HEK293 (cell line): ENCODE data around the gene ABHD12.

Source experiments
- CTCF ChIA-PET: fragments of 350-600 bp; formaldehyde crosslinking; extraction: SDS; loops from one replicate; lab custom pipeline; 2021; ENCODE audit warnings: antibody characterized with exemption; lab: Yijun Ruan, JAX
- POLR2A ChIA-PET: fragments of 300-600 bp; formaldehyde crosslinking; extraction: SDS; loops from one replicate; lab custom pipeline; 2020; ENCODE audit warnings: antibody characterized with exemption, inconsistent platforms; lab: Yijun Ruan, JAX
- H3K27ac ChIP-seq: fragments of 200-500 bp; sonication (Bioruptor generic); 2 replicates; pipeline ENCODE4 v1.5.1; 2014; ENCODE audit warnings: low read depth, low read length, control low read depth, inconsistent platforms; ENCODE audit errors: extremely low read depth
- H3K36me3 ChIP-seq, 2 experiments: fragments of 200-500 bp in 1 of 2; sonication (Bioruptor generic) in 1 of 2; 1 replicate in 1 of 2; 2 replicates in 1 of 2; pipeline ENCODE4 v1.5.1; 2014 to 2017; ENCODE audit warnings: inconsistent platforms in 2 of 2, low read length in 2 of 2; ENCODE audit not compliant: control insufficient read depth in 2 of 2, insufficient read depth in 1 of 2
- H3K4me1 ChIP-seq: fragments of 200-500 bp; sonication (Bioruptor generic); 2 replicates; pipeline ENCODE4 v1.5.1; 2014; ENCODE audit warnings: mild to moderate bottlenecking, low read length, inconsistent platforms; ENCODE audit not compliant: control insufficient read depth, insufficient read depth
- H3K4me3 ChIP-seq: 2 replicates; pipeline ENCODE4 v1.5.1; 2011; ENCODE audit warnings: low read depth, mild to moderate bottlenecking, control low read depth, low read length, moderate library complexity
- H3K9me3 ChIP-seq: fragments of 200-500 bp; sonication (Bioruptor generic); 2 replicates; pipeline ENCODE4 v1.5.1; 2014; ENCODE audit warnings: low read depth, low read length, inconsistent platforms; ENCODE audit not compliant: control insufficient read depth, insufficient read depth
- KLF7 ChIP-seq: fragments of 450-650 bp; formaldehyde crosslinking; IDR thresholded peaks from 2 replicates; pipeline ENCODE4 v1.5.1; 2016; ENCODE audit warnings: missing biosample characterization, missing genetic modification characterization, borderline replicate concordance
- OSR2 ChIP-seq: fragments of 450-650 bp; formaldehyde crosslinking; IDR thresholded peaks from 2 replicates; pipeline ENCODE4 v1.5.1; 2016; ENCODE audit warnings: missing biosample characterization, missing genetic modification characterization
- REST ChIP-seq: fragments of 450-650 bp; formaldehyde crosslinking; IDR thresholded peaks from 2 replicates; pipeline ENCODE4 v1.5.1; 2016; ENCODE audit warnings: missing biosample characterization, missing genetic modification characterization
- SP3 ChIP-seq: fragments of 450-650 bp; formaldehyde crosslinking; IDR thresholded peaks from 2 replicates; pipeline ENCODE4 v1.5.1; 2016; ENCODE audit warnings: missing biosample characterization, missing genetic modification characterization
- ZBTB48 ChIP-seq: fragments of 450-650 bp; formaldehyde crosslinking; IDR thresholded peaks from 2 replicates; pipeline ENCODE4 v1.5.1; 2016; ENCODE audit warnings: missing biosample characterization, missing genetic modification characterization
- ZBTB6 ChIP-seq: fragments of 450-650 bp; formaldehyde crosslinking; IDR thresholded peaks from 2 replicates; pipeline ENCODE4 v1.5.1; 2017; ENCODE audit warnings: missing biosample characterization, missing genetic modification characterization
- ZBTB7A ChIP-seq: fragments of 450-650 bp; formaldehyde crosslinking; IDR thresholded peaks from 2 replicates; pipeline ENCODE4 v1.5.1; 2016; ENCODE audit warnings: low read depth, missing biosample characterization, missing genetic modification characterization
- ZFHX2 ChIP-seq: fragments of 450-650 bp; formaldehyde crosslinking; conservative IDR thresholded peaks from 2 replicates; pipeline ENCODE4 v1.5.1; 2016; ENCODE audit warnings: missing biosample characterization, missing genetic modification characterization
- ZIC2 ChIP-seq: fragments of 450-650 bp; formaldehyde crosslinking; IDR thresholded peaks from 2 replicates; pipeline ENCODE4 v1.5.1; 2016; ENCODE audit warnings: missing biosample characterization, missing genetic modification characterization
- ZNF155 ChIP-seq: fragments of 450-650 bp; formaldehyde crosslinking; IDR thresholded peaks from 2 replicates; pipeline ENCODE4 v1.5.1; 2016; ENCODE audit warnings: missing biosample characterization, missing genetic modification characterization
- ZNF423 ChIP-seq: fragments of 450-650 bp; formaldehyde crosslinking; IDR thresholded peaks from 2 replicates; pipeline ENCODE4 v1.5.1; 2016; ENCODE audit warnings: missing biosample characterization, missing genetic modification characterization
- ZNF792 ChIP-seq: fragments of 450-650 bp; formaldehyde crosslinking; IDR thresholded peaks from 2 replicates; pipeline ENCODE4 v1.5.1; 2016; ENCODE audit warnings: missing biosample characterization, missing genetic modification characterization
- ZSCAN16 ChIP-seq: fragments of 450-650 bp; formaldehyde crosslinking; IDR thresholded peaks from 2 replicates; pipeline ENCODE4 v1.5.1; 2016; ENCODE audit warnings: missing biosample characterization, missing genetic modification characterization
- TF ChIP-seq, protein P1 (sequence below): fragments of 450-650 bp; formaldehyde crosslinking; IDR thresholded peaks from 2 replicates; pipeline ENCODE4 v1.5.1; 2016; ENCODE audit warnings: missing biosample characterization, missing genetic modification characterization
- TF ChIP-seq, protein P2 (sequence below): fragments of 450-650 bp; formaldehyde crosslinking; IDR thresholded peaks from 2 replicates; pipeline ENCODE4 v1.5.1; 2016; ENCODE audit warnings: missing biosample characterization, missing genetic modification characterization
- TF ChIP-seq, protein P3 (sequence below): fragments of 450-650 bp; formaldehyde crosslinking; IDR thresholded peaks from 2 replicates; pipeline ENCODE4 v1.5.1; 2017; ENCODE audit warnings: missing biosample characterization, missing genetic modification characterization

ABHD12 gene

DNA sequence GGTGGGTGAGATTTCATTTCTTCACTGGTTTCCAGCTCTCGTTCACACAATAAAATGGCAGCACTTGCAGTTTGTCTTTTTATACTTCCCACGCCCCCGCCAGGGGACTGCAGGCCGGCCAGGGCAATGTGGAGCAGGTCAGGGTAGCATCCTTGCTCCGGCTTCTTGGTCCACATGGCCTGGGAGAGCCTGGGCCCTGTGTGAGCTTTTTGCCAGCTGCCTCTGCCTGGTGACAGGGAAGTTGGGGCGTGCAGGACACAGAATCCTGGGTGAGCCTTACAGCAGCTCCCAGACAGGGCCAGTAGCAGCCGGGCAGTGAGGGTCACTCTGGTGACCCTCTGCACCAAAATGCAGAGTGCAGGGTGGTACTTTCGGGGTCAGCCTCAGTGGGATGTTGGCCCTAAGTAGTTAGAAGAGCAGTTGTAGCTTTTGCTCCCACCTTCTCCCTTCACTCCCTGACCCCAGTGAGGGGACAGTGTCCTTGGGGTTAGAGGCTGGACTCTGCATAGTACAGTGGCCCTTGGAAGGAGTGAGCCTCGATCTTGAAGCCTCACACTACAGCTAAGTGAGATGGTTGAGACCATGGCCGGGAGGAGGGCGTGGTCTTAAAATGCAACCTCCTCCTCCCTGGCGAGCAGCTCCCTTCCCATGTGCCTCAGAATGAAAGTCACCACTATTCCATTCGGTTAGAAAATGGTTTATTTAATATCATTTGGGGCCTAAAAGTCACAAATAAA lies 119.0 kb downstream of the ABHD12 start (continued):
- TF ChIP-seq ZBTB48 (tag by site-specific recombination) (no peak), ZNF155 (tag by site-specific recombination) (no peak), ZSCAN16 (tag by site-specific recombination) (no peak), ZFHX2 (tag by site-specific recombination) (no peak)
- TF ChIP-seq, protein P1, sequence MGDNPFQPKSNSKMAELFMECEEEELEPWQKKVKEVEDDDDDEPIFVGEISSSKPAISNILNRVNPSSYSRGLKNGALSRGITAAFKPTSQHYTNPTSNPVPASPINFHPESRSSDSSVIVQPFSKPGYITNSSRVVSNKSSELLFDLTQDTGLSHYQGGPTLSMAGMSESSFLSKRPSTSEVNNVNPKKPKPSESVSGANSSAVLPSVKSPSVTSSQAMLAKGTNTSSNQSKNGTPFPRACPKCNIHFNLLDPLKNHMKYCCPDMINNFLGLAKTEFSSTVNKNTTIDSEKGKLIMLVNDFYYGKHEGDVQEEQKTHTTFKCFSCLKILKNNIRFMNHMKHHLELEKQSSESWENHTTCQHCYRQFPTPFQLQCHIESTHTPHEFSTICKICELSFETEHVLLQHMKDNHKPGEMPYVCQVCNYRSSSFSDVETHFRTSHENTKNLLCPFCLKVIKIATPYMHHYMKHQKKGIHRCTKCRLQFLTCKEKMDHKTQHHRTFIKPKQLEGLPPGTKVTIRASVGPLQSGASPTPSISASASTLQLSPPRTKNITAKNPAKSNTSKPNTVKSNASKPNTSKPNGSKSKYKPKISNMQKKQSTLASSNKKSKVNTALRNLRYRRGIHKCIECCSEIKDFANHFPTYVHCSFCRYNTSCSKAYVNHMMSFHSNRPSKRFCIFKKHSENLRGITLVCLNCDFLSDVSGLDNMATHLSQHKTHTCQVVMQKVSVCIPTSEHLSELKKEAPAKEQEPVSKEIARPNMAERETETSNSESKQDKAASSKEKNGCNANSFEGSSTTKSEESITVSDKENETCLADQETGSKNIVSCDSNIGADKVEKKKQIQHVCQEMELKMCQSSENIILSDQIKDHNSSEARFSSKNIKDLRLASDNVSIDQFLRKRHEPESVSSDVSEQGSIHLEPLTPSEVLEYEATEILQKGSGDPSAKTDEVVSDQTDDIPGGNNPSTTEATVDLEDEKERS (tag by site-specific recombination) = no peak
- TF ChIP-seq, all 188 proteins: peak for 0

DNA sequence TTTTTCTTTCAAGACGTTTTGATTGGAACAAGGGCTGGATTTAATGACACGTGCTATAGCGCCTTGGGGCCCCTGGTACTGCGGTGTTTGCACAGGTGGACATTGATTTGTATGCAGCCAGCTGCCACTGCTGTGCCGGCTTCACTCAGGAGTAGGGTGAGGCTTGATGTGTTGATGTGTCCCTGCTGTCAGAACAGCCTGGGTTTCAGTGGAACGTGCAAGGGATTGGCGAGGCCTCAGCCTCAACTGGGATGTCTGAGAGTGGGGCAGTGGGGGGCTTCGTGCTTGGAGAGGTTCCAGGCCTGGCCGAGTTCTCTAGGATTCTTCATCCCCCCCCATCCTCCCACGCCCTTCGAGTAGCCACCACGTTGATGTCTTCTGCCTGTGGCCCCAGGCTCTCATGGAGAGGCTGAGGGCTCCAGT lies 119.8 kb downstream of the ABHD12 start:
- TF ChIP-seq ZIC2 (tag by site-specific recombination) (0 out of 2 replicates have a peak, but pooled peaks have one; percentile 20), ZNF423 (tag by site-specific recombination) (no peak)
- CTCF ChIA-PET = no interaction called here
- H3K4me1 ChIP-seq = no peaks in the 10 kb centered on the region
- POLR2A ChIA-PET = interaction anchor here (0.6 kb wide), 1 partner anchor 39 kb away, joined by 4 read pairs; no protein-coding TSS in a partner anchor
- peaks cover 0 to 65% of the 10 kb centered on the region in 2 experiments; a peak in 2 of 3 replicates for H3K36me3 ChIP-seq
- H3K9me3 ChIP-seq = no peaks in the 10 kb centered on the region
- H3K4me3 ChIP-seq = no peak overlapping the region
- no peak overlapping the region for H3K27ac ChIP-seq

DNA sequence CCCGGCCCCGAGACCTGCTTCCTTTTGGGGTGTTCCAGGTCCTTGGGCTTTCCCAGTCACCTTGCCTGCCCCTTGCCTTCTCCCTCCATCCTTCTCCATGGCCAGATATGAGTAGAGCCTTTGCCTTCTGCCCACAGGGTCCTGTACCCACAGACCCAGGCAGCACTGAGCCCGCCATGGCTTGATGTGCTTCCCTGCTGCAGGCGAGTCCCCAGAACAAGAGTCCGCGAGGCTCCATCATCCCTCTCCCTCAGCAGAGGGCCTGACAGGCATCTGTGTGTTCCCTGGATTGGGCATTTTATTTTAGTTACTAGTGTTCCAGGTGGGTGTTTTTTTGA lies 120.8 kb downstream of the ABHD12 start:
- H3K9me3 ChIP-seq = no peaks in the 10 kb centered on the region
- H3K4me1 ChIP-seq = no peaks in the 10 kb centered on the region
- H3K36me3 ChIP-seq = peaks cover 0 to 55% of the 10 kb centered on the region in 2 experiments; a peak in 2 of 3 replicates
- H3K4me3 ChIP-seq = no peak overlapping the region
- POLR2A ChIA-PET = interaction anchor here (1.6 kb wide), 1 partner anchor 22 kb away, joined by 3 read pairs; the partner anchor contains the start of gene PYGB
- CTCF ChIA-PET = interaction anchor here (0.6 kb wide), 1 partner anchor 1487 kb away, joined by 3 read pairs; no protein-coding TSS in a partner anchor
- TF ChIP-seq OSR2 (tag by site-specific recombination) (no peak), ZBTB6 (tag by site-specific recombination) (0 out of 2 replicates have a peak, but pooled peaks have one; percentile 18), ZBTB7A (tag by site-specific recombination) (no peak)
- TF ChIP-seq, all 188 proteins: peak for 1
- H3K27ac ChIP-seq = no peak overlapping the region

DNA sequence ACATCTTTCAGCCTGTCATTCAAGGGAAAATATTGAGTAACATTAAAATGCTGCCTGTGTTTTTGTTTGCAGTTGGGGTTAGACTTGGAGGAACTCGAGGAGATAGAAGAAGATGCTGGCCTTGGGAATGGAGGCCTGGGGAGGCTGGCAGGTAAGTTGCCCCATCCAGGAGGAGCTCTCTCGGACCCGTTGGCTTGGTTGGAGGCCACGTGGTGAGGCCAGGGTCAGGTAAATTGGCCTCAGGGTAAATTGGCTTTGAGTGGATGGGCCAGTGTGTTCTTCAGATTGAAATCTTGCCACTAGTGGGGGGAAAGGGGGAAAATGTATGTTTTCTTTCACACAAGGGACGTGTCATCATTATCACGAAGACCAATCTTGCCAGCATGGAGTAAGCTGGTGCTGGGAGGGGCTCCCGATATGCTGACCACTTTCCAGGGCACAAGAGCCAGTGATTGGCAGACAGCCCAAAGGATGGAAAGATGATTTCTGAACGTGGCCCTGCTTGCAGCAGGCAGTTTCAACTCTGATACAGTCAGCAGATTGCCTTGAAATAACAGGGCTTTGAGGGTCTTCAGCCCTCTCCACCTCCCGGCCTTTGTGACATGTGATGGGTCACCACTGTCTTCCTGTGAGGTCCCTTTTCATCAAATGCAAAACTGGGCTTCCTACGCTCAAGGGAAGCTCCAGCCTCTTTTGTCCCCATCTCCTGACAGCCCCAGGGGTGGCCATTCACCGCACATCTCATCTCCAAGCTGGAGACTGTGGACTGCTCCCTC lies 121.4 kb downstream of the ABHD12 start:
- CTCF ChIA-PET = no interaction called here
- POLR2A ChIA-PET = interaction anchor here (1.6 kb wide), 1 partner anchor 21 kb away, joined by 3 read pairs; the partner anchor contains the start of gene PYGB
- Histone ChIP-seq H3K4me1 (no peaks in the 10 kb centered on the region), H3K36me3 (peaks cover 0 to 49% of the 10 kb centered on the region in 2 experiments; a peak in 2 of 3 replicates), H3K4me3 (no peak overlapping the region), H3K27ac (no peak overlapping the region), H3K9me3 (no peaks in the 10 kb centered on the region)
- TF ChIP-seq SP3 (no peak), REST (tag by site-specific recombination) (no peak), ZNF792 (no peak), KLF7 (no peak)
- TF ChIP-seq, protein P2, sequence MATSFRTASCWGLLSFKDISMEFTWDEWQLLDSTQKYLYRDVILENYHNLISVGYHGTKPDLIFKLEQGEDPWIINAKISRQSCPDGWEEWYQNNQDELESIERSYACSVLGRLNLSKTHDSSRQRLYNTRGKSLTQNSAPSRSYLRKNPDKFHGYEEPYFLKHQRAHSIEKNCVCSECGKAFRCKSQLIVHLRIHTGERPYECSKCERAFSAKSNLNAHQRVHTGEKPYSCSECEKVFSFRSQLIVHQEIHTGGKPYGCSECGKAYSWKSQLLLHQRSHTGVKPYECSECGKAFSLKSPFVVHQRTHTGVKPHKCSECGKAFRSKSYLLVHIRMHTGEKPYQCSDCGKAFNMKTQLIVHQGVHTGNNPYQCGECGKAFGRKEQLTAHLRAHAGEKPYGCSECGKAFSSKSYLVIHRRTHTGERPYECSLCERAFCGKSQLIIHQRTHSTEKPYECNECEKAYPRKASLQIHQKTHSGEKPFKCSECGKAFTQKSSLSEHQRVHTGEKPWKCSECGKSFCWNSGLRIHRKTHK = no peak
- TF ChIP-seq, protein P3, sequence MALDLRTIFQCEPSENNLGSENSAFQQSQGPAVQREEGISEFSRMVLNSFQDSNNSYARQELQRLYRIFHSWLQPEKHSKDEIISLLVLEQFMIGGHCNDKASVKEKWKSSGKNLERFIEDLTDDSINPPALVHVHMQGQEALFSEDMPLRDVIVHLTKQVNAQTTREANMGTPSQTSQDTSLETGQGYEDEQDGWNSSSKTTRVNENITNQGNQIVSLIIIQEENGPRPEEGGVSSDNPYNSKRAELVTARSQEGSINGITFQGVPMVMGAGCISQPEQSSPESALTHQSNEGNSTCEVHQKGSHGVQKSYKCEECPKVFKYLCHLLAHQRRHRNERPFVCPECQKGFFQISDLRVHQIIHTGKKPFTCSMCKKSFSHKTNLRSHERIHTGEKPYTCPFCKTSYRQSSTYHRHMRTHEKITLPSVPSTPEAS (tag by site-specific recombination) = no peak
